Measurements from ENCODE around the gene NKX2-1. TPM values are rescaled to one million over a fixed set of nuclear protein-coding genes. Genes with fewer than 3 reads are reported as not detected.
A peak's percentile ranks its signal among the peaks of the same experiment; 100 is the strongest.

The NKX2-1 gene
- polyA plus RNA-seq, 1 donor (not counting 4 experiments of a cell fraction or from before 2014, with no cell fraction given): not detected

DNA sequence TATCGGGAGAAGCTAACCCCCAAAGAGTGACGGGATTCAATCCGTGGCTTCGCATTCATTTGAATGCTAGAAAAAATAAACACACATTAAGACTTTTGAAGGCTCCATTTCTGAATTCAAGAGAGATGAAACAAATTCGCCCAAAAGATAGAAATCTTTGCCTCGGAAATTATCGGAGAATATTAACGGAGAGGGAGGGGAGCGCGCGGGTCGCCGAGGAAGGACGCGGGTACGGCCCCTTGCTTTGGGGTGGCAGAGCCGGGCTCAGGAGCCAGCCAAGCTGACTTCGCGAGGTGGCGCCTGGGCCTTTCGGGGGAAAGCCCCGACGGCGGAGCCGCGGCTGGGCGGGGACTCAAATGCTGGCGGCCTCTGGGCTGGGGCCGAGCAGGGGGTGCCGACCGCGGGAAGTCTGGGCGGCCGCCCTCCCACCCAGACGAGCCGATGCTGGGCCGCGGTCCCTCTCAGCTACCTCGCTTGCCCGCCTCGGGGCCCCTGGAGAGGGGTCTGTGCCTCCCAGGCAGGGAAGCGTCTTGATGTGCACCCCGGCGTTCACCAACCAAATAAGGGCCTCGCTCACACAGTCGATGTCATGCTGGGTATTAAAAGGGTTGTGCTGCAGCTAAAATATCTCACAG is 14.7 kb downstream of the NKX2-1 start:
- peaks cover 90% of the 10 kb centered on the region for H3K27me3 ChIP-seq (ENCODE audit: control insufficient read depth, extremely low read depth, insufficient read depth, low read length)

DNA sequence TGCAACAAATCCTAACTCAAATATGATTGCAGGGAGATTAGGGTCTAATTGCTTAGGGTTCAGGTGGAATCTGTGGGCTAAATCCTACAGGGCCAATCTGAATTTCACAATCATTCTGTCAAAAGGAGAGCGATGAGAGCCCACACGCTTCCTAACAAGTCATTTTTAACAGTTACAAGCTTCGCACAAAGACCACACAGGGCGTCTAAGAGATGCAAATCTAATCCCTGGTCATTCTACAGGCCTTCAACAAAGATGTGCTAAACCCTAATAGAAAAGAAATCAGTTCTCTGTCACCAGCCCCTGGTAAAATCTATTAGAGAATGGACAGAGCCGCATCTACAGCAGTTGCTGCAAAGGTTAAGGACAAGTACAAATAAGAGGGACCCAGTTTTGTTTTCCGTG is 15.3 kb downstream of the NKX2-1 start:
- dilution Hi-C loops (cut with MboI; ENCODE audit: extremely low pct_ligation_motif_present, low sequenced_read_pairs): no loop called here
- Histone ChIP-seq H3K9ac (ENCODE audit: control insufficient read depth, extremely low read depth, insufficient read depth, low read length) (no peak overlapping the region), H2AFZ (ENCODE audit: control insufficient read depth, low read length) (no peak overlapping the region), H3K79me2 (ENCODE audit: control insufficient read depth, insufficient read depth, low read length) (no peaks in the 10 kb centered on the region), H3K9me3 (ENCODE audit: control insufficient read depth, low read depth, low read length) (no peaks in the 10 kb centered on the region), H4K20me1 (ENCODE audit: control insufficient read depth, extremely low read depth, insufficient read depth, low read length) (peaks cover 2% of the 10 kb centered on the region), H3K4me2 (ENCODE audit: control insufficient read depth, extremely low read depth, insufficient read depth, low read depth, low read length) (no peak overlapping the region), H3K36me3 (ENCODE audit: control insufficient read depth in 2 of 2, extremely low read depth in 1 of 2, insufficient read depth in 2 of 2, low read length in 2 of 2) (no peaks in the 10 kb centered on the region), H3K4me3 (ENCODE audit: control insufficient read depth in 2 of 3, extremely low read depth in 1 of 3, insufficient read depth in 2 of 3, low read depth in 1 of 3, low read length in 3 of 3) (no peak overlapping the region), H3K27ac (ENCODE audit: control insufficient read depth, insufficient read depth, low read length) (no peak overlapping the region), H3K27me3 (ENCODE audit: control insufficient read depth, extremely low read depth, insufficient read depth, low read length) (peaks cover 90% of the 10 kb centered on the region), H3K4me1 (ENCODE audit: control insufficient read depth, extremely low read depth, insufficient read depth, low read length) (no peaks in the 10 kb centered on the region), H3K9me1 (ENCODE audit: control insufficient read depth, extremely low read depth, insufficient read depth, low read length) (no peaks in the 10 kb centered on the region)
- no peak for FAIRE-seq
- DNase-seq (ENCODE audit: low read depth, low spot score): no peak
- peak; percentile 94 for TF ChIP-seq EZH2 (IDR thresholded peaks at IDR 0.05; ENCODE audit: low read length)
- TF ChIP-seq, protein P1, sequence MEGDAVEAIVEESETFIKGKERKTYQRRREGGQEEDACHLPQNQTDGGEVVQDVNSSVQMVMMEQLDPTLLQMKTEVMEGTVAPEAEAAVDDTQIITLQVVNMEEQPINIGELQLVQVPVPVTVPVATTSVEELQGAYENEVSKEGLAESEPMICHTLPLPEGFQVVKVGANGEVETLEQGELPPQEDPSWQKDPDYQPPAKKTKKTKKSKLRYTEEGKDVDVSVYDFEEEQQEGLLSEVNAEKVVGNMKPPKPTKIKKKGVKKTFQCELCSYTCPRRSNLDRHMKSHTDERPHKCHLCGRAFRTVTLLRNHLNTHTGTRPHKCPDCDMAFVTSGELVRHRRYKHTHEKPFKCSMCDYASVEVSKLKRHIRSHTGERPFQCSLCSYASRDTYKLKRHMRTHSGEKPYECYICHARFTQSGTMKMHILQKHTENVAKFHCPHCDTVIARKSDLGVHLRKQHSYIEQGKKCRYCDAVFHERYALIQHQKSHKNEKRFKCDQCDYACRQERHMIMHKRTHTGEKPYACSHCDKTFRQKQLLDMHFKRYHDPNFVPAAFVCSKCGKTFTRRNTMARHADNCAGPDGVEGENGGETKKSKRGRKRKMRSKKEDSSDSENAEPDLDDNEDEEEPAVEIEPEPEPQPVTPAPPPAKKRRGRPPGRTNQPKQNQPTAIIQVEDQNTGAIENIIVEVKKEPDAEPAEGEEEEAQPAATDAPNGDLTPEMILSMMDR (optimal IDR thresholded peaks at IDR 0.05 in 1 of 3, IDR thresholded peaks at IDR 0.05 in 1 of 3, conservative IDR thresholded peaks at IDR 0.05 in 1 of 3; ENCODE audit: extremely low read depth in 1 of 3, insufficient read depth in 2 of 3, low read length in 3 of 3): no peak

More for the DNA sequence above, 14.7 kb downstream of the NKX2-1 start:
- Histone ChIP-seq H2AFZ (ENCODE audit: control insufficient read depth, low read length) (no peak overlapping the region), H3K9me1 (ENCODE audit: control insufficient read depth, extremely low read depth, insufficient read depth, low read length) (no peaks in the 10 kb centered on the region), H3K4me2 (ENCODE audit: control insufficient read depth, extremely low read depth, insufficient read depth, low read depth, low read length) (no peak overlapping the region), H3K4me1 (ENCODE audit: control insufficient read depth, extremely low read depth, insufficient read depth, low read length) (no peaks in the 10 kb centered on the region), H3K9ac (ENCODE audit: control insufficient read depth, extremely low read depth, insufficient read depth, low read length) (no peak overlapping the region), H3K36me3 (ENCODE audit: control insufficient read depth in 2 of 2, extremely low read depth in 1 of 2, insufficient read depth in 2 of 2, low read length in 2 of 2) (no peaks in the 10 kb centered on the region), H3K9me3 (ENCODE audit: control insufficient read depth, low read depth, low read length) (no peaks in the 10 kb centered on the region), H3K79me2 (ENCODE audit: control insufficient read depth, insufficient read depth, low read length) (no peaks in the 10 kb centered on the region), H4K20me1 (ENCODE audit: control insufficient read depth, extremely low read depth, insufficient read depth, low read length) (peaks cover 5% of the 10 kb centered on the region), H3K27ac (ENCODE audit: control insufficient read depth, insufficient read depth, low read length) (no peak overlapping the region), H3K4me3 (ENCODE audit: control insufficient read depth in 2 of 3, extremely low read depth in 1 of 3, insufficient read depth in 2 of 3, low read depth in 1 of 3, low read length in 3 of 3) (no peak overlapping the region)
- FAIRE-seq (no peak), DNase-seq (ENCODE audit: low read depth, low spot score) (no peak)
- peak; percentile 97 for TF ChIP-seq EZH2 (IDR thresholded peaks at IDR 0.05; ENCODE audit: low read length)
- TF ChIP-seq, protein P1 (optimal IDR thresholded peaks at IDR 0.05 in 1 of 3, IDR thresholded peaks at IDR 0.05 in 1 of 3, conservative IDR thresholded peaks at IDR 0.05 in 1 of 3; ENCODE audit: extremely low read depth in 1 of 3, insufficient read depth in 2 of 3, low read length in 3 of 3): no peak
- dilution Hi-C loops (cut with MboI; ENCODE audit: extremely low pct_ligation_motif_present, low sequenced_read_pairs): no loop called here
